Activated CD4-positive, alpha-beta memory T cell treated with anti-CD3 and anti-CD28 coated beads, Interleukin-2, amount 10 ng/mL, durations not matched to agents 7 days and 5 days (primary cell): ENCODE measurements around the gene WNT10A. TPM values are rescaled to one million over a fixed set of nuclear protein-coding genes. Genes with fewer than 3 reads are reported as not detected.

ENCODE experiments used
- CTCF ChIA-PET: fragments of 350-600 bp; sonication (Branson Sonifier 250); formaldehyde crosslinking; loops from one replicate; lab custom pipeline; 2021; ENCODE audit warnings: antibody characterized with exemption, inconsistent platforms; lab: Charles Lee
- POLR2A ChIA-PET: fragments of 350-600 bp; sonication (Branson Sonifier 250); formaldehyde crosslinking; loops from one replicate; lab custom pipeline; 2021; ENCODE audit warnings: antibody characterized with exemption; lab: Charles Lee
- DNase-seq: peaks from one replicate; pipeline ENCODE4 v3.0.0-alpha.2; 2020
- H3K27ac Mint-ChIP-seq: one replicate; pipeline ENCODE4 v1.8.0; 2021; ENCODE audit warnings: mild to moderate bottlenecking, mixed read lengths
- H3K27me3 Mint-ChIP-seq: one replicate; pipeline ENCODE4 v1.8.0; 2021; ENCODE audit warnings: mixed read lengths
- H3K36me3 Mint-ChIP-seq: one replicate; pipeline ENCODE4 v1.8.0; 2021; ENCODE audit warnings: low read depth, mixed read lengths
- H3K4me1 Mint-ChIP-seq: one replicate; pipeline ENCODE4 v1.8.0; 2021; ENCODE audit warnings: mixed read lengths
- H3K4me3 Mint-ChIP-seq: one replicate; pipeline ENCODE4 v1.8.0; 2021; ENCODE audit warnings: mild to moderate bottlenecking, mixed read lengths
- H3K9me3 Mint-ChIP-seq: one replicate; pipeline ENCODE4 v1.8.0; 2021; ENCODE audit warnings: mixed read lengths
- total RNA-seq, 2 experiments: library from RNA; stranded (reverse); gene quantifications; one replicate each; pipeline ENCODE4 v1.2.3, GENCODE V29; 2021

WNT10A gene
- total RNA-seq, 2 experiments from 2014 or later, result 0.70 to 1.4 TPM

DNA sequence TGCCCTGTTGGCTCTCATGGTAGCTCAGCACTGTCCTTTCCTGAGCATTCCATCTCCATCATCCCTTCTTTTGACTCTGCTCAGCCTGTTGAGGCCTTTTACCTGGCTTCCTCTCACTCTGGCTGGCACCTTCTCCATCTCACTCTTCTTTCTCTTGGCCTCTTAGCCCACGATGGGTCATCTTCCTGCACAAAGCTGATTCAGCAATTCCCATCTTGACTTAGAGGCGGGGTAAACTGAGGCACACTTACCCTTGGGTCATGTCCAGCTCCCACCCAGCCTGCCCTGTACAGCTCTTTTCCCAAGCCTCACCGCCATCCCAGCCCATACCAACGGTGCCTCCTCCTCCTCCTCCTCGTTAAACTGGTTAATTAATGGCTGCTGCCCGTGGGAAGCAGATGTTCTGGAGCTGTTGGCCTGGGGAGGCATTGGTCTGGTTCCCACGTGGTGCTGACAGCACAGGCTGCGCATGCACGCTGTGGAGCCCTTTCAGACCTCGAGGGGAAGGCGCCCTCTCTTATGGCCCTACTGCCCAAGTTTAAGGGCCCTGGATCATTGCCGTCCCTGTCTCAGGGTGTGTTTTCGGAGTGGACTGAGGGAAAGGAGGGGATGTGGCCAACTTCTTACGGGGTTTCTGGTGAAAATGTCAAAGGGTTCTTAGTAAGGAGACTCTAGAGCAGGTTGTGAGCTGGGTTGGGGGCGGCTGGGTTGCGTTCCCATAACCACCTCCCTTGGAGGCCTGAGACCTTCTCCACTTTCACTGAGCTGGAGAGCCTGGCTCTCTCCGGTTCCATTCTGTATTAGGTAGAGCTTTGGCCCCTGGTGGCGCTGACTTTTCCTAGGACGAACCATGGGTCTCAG is 10.9 kb downstream of the WNT10A start:
- peaks cover 61% of the 10 kb centered on the region for H3K27me3 Mint-ChIP-seq
- ChIA-PET CTCF (interaction anchor here (1.1 to 10.1 kb wide), 3 partner anchors 12 to 89 kb away, joined by 3 to 387 read pairs (median 3); partner anchors contain the start of gene WNT10A), POLR2A (interaction anchor here (3.1 to 9.7 kb wide), 2 partner anchors 14 to 19 kb away, joined by 20 to 101 read pairs; partner anchors contain the start of gene WNT10A)
- no peaks in the 10 kb centered on the region for H3K36me3 Mint-ChIP-seq
- H3K4me3 Mint-ChIP-seq, result no peak overlapping the region
- no peaks in the 10 kb centered on the region for H3K9me3 Mint-ChIP-seq
- peaks cover 37% of the 10 kb centered on the region for H3K4me1 Mint-ChIP-seq
- no peak overlapping the region for H3K27ac Mint-ChIP-seq
- no peak for DNase-seq

DNA sequence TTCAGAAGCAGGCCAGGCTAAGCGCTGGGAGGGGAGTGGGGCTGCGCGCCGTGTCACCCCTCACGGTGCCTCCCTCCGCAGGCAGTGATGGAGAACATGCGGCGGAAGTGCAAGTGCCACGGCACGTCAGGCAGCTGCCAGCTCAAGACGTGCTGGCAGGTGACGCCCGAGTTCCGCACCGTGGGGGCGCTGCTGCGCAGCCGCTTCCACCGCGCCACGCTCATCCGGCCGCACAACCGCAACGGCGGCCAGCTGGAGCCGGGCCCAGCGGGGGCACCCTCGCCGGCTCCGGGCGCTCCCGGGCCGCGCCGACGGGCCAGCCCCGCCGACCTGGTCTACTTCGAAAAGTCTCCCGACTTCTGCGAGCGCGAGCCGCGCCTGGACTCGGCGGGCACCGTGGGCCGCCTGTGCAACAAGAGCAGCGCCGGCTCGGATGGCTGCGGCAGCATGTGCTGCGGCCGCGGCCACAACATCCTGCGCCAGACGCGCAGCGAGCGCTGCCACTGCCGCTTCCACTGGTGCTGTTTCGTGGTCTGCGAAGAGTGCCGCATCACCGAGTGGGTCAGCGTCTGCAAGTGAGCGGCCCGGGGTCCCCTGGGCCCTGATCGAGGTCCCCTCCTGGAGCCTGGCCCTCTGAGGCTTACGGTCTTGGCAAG is 12.2 kb downstream of the WNT10A start:
- CTCF ChIA-PET, result interaction anchor here (0.5 to 10.1 kb wide), 8 partner anchors 9 to 402 kb away, joined by 3 to 387 read pairs (median 3); partner anchors contain the start of gene WNT10A
- Mint-ChIP-seq H3K4me1 (peaks cover 41% of the 10 kb centered on the region), H3K27me3 (peaks cover 56% of the 10 kb centered on the region), H3K36me3 (no peaks in the 10 kb centered on the region), H3K4me3 (peak overlapping the region; percentile 60), H3K9me3 (no peaks in the 10 kb centered on the region), H3K27ac (peak overlapping the region; percentile 28)
- POLR2A ChIA-PET, result interaction anchor here (1.1 to 9.7 kb wide), 4 partner anchors 12 to 496 kb away, joined by 3 to 101 read pairs (median 12); partner anchors contain the start of gene WNT10A
- peak; percentile 86 for DNase-seq

DNA sequence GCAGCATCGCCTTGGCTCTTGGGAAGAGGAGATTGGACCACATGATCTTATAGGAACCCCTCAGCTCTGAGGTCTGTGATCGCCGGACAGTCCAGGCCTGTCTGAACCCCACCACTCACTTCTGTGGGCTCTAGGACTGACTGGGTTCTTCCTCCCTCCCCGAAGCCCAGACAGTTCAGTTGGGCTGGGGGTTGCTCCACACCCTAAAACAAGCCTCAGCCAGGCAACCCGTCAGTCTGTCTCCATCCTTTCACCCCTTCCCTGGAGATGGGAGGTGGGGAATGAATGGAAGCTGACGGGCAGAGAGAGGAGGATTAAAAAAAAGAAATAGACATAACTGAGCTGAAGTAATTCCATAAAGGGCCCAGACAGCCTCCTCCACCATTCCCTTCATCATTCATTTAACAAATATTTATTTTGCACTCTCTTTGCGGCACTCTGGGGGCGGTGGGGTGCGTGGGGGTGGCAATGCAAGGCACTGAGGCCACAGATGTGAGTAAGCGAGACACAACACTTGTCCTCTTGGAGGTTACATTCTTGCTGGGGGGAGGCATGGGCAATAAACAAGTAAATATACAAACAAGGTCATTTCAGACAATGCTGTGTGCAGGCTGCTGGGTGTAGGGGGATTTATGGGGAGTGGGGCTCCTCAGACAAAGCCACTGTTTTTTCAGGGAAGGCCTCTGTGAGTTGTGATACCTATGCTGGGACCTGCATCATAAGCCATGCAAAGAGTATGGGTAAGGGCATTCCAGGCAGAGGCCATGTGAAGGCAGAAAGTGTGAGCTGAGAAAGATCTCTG is 12.9 kb downstream of the WNT10A start:
- H3K9me3 Mint-ChIP-seq, result no peaks in the 10 kb centered on the region
- CTCF ChIA-PET, result interaction anchor here (1.1 to 10.1 kb wide), 4 partner anchors 16 to 401 kb away, joined by 3 to 387 read pairs (median 4); partner anchors contain the start of genes GLB1L, STK16 and WNT10A

DNA sequence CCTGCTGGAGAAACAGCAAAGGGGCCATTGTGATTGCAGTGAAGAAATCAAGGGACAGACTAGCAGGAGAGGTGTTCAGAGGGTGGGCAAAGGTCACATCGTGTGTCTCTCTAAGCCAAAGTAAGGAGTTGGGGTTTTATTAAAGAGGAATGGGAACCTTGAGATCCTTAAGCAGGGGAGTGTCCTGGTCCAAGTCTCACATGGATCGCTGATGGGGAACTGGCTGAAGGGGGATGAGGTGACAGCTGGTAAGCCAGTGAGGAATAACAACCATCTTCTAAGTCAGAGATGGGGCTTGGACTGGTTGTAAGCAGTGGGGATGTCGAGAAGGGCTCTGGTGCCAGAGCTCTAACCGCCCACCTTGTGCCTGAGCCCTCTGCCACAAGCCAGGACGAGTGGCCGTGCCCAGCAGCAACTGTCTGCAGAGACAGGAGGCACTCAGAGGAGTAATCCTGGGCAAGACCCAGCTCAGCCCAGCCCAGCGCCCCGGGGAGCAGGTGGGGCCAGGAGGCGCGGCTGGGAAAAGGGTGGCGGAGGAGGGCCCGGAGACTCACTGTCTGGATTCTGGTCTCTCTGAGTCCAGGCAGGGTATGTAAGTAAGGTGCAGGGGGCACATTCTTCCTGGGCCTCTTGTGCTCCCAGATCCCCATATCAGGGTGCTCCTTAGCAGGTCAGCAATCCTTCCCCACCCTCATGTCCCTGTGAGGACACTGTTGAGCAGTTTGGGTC is 13.7 kb downstream of the WNT10A start:
- no peak for DNase-seq
- H3K4me1 Mint-ChIP-seq, result peaks cover 50% of the 10 kb centered on the region
- H3K4me3 Mint-ChIP-seq, result peak overlapping the region; percentile 60
- no peaks in the 10 kb centered on the region for H3K36me3 Mint-ChIP-seq
- H3K9me3 Mint-ChIP-seq, result no peaks in the 10 kb centered on the region
- peak overlapping the region; percentile 25 for H3K27ac Mint-ChIP-seq
- POLR2A ChIA-PET, result interaction anchor here (3.1 to 9.7 kb wide), 2 partner anchors 16 to 17 kb away, joined by 20 to 101 read pairs; partner anchors contain the start of gene WNT10A
- H3K27me3 Mint-ChIP-seq, result peaks cover 65% of the 10 kb centered on the region
- CTCF ChIA-PET, result interaction anchor here (1.1 to 10.1 kb wide), 3 partner anchors 17 to 351 kb away, joined by 3 to 387 read pairs (median 6); partner anchors contain the start of genes GLB1L, STK16 and WNT10A

More for the DNA sequence above, 12.9 kb downstream of the WNT10A start:
- Mint-ChIP-seq H3K27me3 (peaks cover 61% of the 10 kb centered on the region), H3K27ac (peak overlapping the region; percentile 28), H3K4me3 (peak overlapping the region; percentile 60), H3K36me3 (no peaks in the 10 kb centered on the region), H3K4me1 (peaks cover 48% of the 10 kb centered on the region)
- no peak for DNase-seq
- POLR2A ChIA-PET, result interaction anchor here (1.1 to 9.7 kb wide), 4 partner anchors 11 to 497 kb away, joined by 3 to 101 read pairs (median 12); partner anchors contain the start of gene WNT10A

DNA sequence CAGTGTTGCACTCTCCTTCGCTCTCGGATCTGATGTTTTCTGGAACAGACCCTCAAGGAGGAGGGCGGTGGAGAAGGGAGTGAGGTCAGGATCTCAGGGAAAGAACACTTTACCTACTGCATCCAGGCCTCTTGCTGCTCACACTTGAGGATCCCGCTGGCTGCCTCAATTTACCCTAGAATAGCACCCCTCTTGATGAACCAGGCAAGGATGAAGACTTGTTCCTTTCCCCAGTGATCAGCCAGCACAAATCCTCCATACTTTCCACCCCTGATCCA is 14.2 kb downstream of the WNT10A start:
- DNase-seq, result no peak
- ChIA-PET CTCF (interaction anchor here (10.1 kb wide), 1 partner anchor 17 kb away, joined by 387 read pairs; the partner anchor contains the start of gene WNT10A), POLR2A (interaction anchor here (3.1 to 9.7 kb wide), 2 partner anchors 16 to 17 kb away, joined by 20 to 101 read pairs; partner anchors contain the start of gene WNT10A)
- Mint-ChIP-seq H3K9me3 (no peaks in the 10 kb centered on the region), H3K36me3 (no peaks in the 10 kb centered on the region), H3K27me3 (peaks cover 68% of the 10 kb centered on the region), H3K4me1 (peaks cover 50% of the 10 kb centered on the region), H3K27ac (no peak overlapping the region), H3K4me3 (no peak overlapping the region)

DNA sequence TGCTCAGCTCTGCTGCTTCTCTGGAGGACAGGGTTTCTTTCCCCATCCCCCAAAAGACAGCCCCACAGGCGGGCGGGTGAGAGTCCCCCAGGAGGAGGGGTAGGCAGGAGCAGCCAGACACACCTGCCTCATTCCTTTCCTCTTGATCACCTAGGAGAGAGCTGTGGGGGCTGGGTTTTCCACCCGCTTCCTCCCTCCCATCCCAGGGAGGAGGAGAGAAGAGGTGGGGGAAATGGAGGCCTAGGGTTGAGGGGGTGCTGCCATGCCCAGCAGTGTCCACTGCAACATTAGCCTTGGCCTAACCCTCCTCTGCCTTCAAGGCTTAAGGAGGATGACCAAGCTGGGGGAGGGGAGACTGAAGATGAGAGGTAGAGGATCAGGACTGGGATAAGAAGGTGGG is 14.7 kb downstream of the WNT10A start:
- Mint-ChIP-seq H3K27me3 (peaks cover 68% of the 10 kb centered on the region), H3K36me3 (no peaks in the 10 kb centered on the region), H3K4me3 (no peak overlapping the region), H3K9me3 (no peaks in the 10 kb centered on the region), H3K27ac (no peak overlapping the region), H3K4me1 (peaks cover 50% of the 10 kb centered on the region)
- no peak for DNase-seq
- CTCF ChIA-PET, result interaction anchor here (10.1 kb wide), 1 partner anchor 18 kb away, joined by 387 read pairs; the partner anchor contains the start of gene WNT10A
- POLR2A ChIA-PET, result interaction anchor here (0.5 to 9.7 kb wide), 2 partner anchors 18 to 188 kb away, joined by 3 to 101 read pairs; partner anchors contain the start of gene WNT10A

DNA sequence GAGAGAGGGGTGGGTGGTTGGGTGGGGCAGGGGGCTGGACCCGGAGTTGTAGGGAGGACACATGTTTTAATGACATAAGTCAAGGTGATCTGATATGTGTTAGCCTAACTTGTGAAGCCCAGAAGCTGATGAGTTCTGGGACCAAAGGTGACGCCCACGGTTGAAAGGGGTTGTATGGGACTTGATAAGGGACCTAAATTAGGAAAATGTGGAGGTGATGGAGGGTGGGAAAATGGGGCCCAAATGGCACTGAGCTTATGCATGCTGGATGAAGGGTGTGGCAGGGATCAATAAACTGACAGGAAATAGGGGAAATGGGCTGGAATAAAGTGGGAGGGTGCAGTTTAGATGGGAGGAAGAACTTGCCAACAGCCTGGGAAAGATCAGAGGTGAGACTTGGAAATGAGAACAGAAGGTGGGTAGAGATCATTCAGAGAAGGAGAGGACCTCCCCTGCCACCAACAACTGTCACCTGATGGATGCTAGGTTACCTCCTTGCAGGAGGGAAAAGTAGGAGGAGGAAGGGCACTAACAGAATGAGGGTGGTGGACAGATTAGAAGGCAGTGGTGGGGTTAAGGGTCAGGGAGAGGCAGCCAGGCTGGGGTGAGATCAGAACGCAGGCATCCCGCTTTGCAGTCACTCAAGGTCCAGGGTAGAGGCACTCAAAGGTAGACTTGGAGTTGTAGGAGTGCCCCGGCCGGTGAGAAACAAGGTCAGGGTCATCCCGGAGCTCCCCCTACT is 15.3 kb downstream of the WNT10A start:
- ChIA-PET POLR2A (interaction anchor here (1.1 to 9.7 kb wide), 2 partner anchors 18 to 84 kb away, joined by 3 to 101 read pairs; partner anchors contain the start of gene WNT10A), CTCF (interaction anchor here (0.7 to 10.1 kb wide), 4 partner anchors 10 to 120 kb away, joined by 4 to 387 read pairs (median 40); partner anchors contain the start of gene WNT10A)
- H3K9me3 Mint-ChIP-seq, result no peaks in the 10 kb centered on the region
- DNase-seq, result no peak
- no peak overlapping the region for H3K27ac Mint-ChIP-seq
- no peak overlapping the region for H3K4me3 Mint-ChIP-seq
- H3K4me1 Mint-ChIP-seq, result peaks cover 50% of the 10 kb centered on the region
- peaks cover 68% of the 10 kb centered on the region for H3K27me3 Mint-ChIP-seq
- H3K36me3 Mint-ChIP-seq, result no peaks in the 10 kb centered on the region

DNA sequence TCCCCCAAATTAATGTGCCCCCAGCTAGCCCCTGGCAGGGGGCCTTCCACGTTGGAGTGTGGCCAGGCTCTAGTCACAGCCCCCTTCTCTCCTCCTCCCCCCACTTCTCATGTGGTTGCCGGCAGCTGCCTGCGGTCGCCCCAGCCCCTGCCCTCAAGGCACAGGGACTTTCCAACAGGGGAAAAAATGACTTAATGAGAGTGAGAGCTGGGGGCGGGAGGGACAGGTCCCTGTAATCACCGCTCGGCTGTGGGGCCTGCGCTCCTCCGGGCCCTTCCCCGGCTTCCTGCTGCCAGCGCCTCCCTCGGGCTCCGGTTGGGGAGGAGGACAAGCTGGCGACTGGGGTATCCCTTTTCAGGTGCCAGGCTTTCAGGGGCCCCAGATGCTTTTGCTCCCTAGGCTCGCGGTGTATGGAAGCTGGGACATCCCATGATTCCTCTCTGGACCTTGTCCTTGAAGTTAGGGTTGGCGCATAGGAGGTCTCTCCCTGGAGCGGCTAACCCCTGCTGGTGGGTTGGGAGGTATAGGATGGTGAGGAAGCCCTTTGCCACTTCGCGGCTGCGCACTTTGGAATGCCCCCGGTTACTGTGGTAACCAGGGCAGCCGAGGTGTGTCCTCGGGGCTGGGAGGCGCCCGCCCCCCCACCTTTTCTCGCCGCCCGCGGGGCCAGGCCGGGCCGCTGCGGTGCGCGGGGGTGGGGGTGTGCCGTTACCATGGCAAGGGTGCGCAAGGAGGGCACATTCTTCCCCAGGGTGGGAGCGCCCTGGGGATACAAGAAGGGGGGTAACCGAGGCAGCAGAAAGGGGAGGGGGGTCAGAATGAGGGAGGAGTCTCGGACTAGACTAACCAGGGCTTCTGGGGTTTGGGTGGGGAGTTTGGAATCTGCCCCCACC is 16.1 kb downstream of the WNT10A start:
- Mint-ChIP-seq H3K36me3 (no peaks in the 10 kb centered on the region), H3K9me3 (no peaks in the 10 kb centered on the region), H3K4me1 (peaks cover 50% of the 10 kb centered on the region), H3K4me3 (peak overlapping the region; percentile 55), H3K27me3 (peaks cover 64% of the 10 kb centered on the region), H3K27ac (no peak overlapping the region)
- peak; percentile 80 for DNase-seq
- POLR2A ChIA-PET, result interaction anchor here (0.9 to 9.7 kb wide), 3 partner anchors 19 to 280 kb away, joined by 3 to 101 read pairs (median 5); partner anchors contain the start of genes CNPPD1 and WNT10A
- CTCF ChIA-PET, result interaction anchor here (0.7 to 10.1 kb wide), 16 partner anchors 10 to 186 kb away, joined by 3 to 387 read pairs (median 8); partner anchors contain the start of genes TTLL4 and WNT10A

DNA sequence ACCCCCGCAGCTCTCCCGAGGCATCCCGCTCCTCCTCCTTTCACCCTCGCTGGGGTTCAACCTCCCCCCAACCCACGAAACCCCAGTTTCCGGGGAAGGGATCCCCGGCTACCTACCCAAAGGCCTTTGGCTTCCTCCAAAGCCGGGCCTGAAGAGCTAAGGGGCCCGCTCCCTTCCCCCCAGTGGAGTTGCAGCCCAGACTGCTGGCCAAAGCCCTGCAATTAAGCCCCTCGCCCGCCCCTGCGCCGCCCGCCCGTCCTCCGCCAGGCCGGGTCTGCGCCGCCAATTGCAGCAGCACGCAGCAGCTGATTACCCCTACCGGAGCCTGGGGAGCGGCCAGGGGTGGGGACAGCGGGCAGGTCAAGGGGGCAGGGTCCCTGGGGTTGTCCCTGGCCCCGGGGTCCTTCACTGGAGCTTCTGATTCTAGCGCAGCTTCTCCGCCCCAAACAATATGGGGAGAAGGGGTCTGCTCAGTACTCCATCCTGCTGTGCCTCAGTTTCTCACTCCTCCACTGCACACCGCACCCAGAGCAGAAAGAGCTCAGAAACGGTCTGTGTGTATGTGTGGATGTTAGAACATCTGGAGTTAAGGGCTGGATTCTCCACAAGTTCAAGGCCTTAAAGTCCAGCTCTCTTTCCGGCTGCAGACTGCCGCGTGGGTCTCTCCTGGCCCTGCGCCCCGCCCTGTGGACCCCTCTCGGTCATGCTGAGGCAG is 16.9 kb downstream of the WNT10A start:
- no peak overlapping the region for H3K27ac Mint-ChIP-seq
- POLR2A ChIA-PET, result interaction anchor here (0.9 to 9.7 kb wide), 4 partner anchors 12 to 279 kb away, joined by 5 to 101 read pairs (median 6); partner anchors contain the start of genes CNPPD1 and WNT10A

More for the DNA sequence above, 16.9 kb downstream of the WNT10A start:
- CTCF ChIA-PET, result interaction anchor here (0.7 to 10.1 kb wide), 36 partner anchors 9 to 682 kb away, joined by 3 to 387 read pairs (median 4); partner anchors contain the start of genes BCS1L, CDK5R2, TTLL4 and WNT10A
- Mint-ChIP-seq H3K4me1 (peaks cover 46% of the 10 kb centered on the region), H3K36me3 (no peaks in the 10 kb centered on the region), H3K9me3 (no peaks in the 10 kb centered on the region), H3K27me3 (peaks cover 69% of the 10 kb centered on the region), H3K4me3 (no peak overlapping the region)
- DNase-seq, result no peak
